Breast epithelium (tissue), 4 donors: ENCODE measurements around the gene FKBP8. TPM values are rescaled to one million over a fixed set of nuclear protein-coding genes. Genes with fewer than 3 reads are reported as not detected.
A peak's percentile ranks its signal among the peaks of the same experiment; 100 is the strongest.

ENCODE experiments used
- DNase-seq, 2 donors: peaks; one replicate each; pipeline ENCODE4 v3.0.0-alpha.2; 2019; ENCODE audit warnings: low spot score in 2 of 2
- H3K27ac ChIP-seq, 2 donors: fragments of 200-600 bp; sonication (generic) in 1 of 2; one replicate each; pipeline ENCODE4 v1.5.1; 2016 to 2019; ENCODE audit warnings: mild to moderate bottlenecking in 1 of 2
- H3K27me3 ChIP-seq, 2 donors: fragments of 200-600 bp; sonication (generic) in 1 of 2; one replicate each; pipeline versions ENCODE4 v1.5.1 to v1.6.0; 2017 to 2019; ENCODE audit warnings: control low read depth in 1 of 2, mild to moderate bottlenecking in 1 of 2
- H3K36me3 ChIP-seq: fragments of 200-600 bp; one replicate; pipeline ENCODE4 v1.5.1; 2019
- H3K4me1 ChIP-seq, 2 donors: fragments of 200-600 bp; sonication (generic); one replicate each; pipeline ENCODE4 v1.5.1; 2016 to 2019; ENCODE audit warnings: control low read depth in 1 of 2
- H3K4me3 ChIP-seq, 3 donors: fragments of 200-600 bp; sonication (generic); 1 replicate in 2 of 3; 2 replicates in 1 of 3; pipeline ENCODE4 v1.5.1; 2016 to 2019; ENCODE audit warnings: mild to moderate bottlenecking in 3 of 3, moderate library complexity in 2 of 3
- H3K9me3 ChIP-seq, 2 donors: fragments of 200-600 bp; sonication (generic) in 1 of 2; one replicate each; pipeline ENCODE4 v1.5.1; 2016 to 2019; ENCODE audit warnings: control low read depth in 1 of 2
- POLR2A ChIP-seq: fragments of 450-650 bp; IDR thresholded peaks from one replicate; pipeline ENCODE4 v1.6.1; 2016; ENCODE audit warnings: antibody characterized with exemption, mild to moderate bottlenecking, moderate library complexity
- POLR2AphosphoS5 ChIP-seq, 3 donors: sonication (generic); formaldehyde crosslinking; IDR thresholded peaks; one replicate each; pipeline ENCODE4 v1.6.1; 2017; ENCODE audit warnings: antibody characterized with exemption in 3 of 3
- intact Hi-C: fragments of 100-400 bp; cut with DNase I; formaldehyde crosslinking; loops from one replicate; pipeline ENCODE4 v1.15.1; 2023; ENCODE audit warnings: low total_unique reads
- total RNA-seq, 3 donors: library from RNA; depleted of rRNA; stranded (reverse); fragments of >200 nt; gene quantifications; one replicate each; pipeline ENCODE4 v1.1.0, GENCODE V29; 2016
- TF ChIP-seq, protein P1 (sequence below), 3 donors: fragments of 450-650 bp; IDR thresholded peaks; one replicate each; pipeline ENCODE4 v1.5.1; 2016 to 2017; ENCODE audit warnings: antibody characterized with exemption in 3 of 3, mild to moderate bottlenecking in 3 of 3, moderate library complexity in 3 of 3

Gene FKBP8
- total RNA-seq, 3 donors from 2014 or later = 214 to 336 (median 294) TPM

DNA sequence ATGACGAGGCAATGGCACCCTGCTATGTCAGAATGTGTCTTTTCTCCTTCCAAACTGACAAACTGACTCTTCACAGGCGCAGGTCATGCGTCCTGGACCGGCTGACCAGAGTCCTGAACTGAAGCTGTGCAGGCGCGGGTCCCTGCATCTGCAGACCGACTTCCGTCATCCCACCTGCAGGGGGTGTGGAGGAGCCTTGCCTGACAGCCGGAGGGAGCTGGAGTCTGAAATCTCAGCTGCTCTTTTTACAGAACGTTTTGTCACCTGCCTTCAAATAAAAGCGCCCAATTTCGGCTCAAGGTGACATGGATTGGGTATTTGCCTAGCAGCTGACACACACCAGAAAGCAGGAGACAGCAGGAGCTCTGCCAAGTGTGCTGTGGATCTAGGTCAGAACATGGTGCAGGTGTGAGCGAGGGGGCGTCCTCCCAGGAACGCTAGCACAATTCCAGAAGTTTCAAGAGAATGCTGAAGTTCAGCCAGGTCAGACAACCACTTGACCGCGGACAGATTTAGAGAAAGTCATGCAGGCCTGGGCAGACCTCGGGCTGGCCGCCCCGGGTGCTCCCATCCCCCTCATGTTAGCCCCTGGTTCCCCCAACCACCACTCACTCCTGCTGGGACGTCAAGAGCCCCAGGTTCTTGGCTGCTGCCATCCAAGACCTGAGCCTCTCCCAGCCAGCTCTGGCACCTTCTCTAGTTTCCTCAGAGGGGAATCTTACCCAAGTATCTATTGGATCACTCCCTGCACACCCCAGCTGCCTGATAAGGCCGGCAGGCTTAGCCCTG, 54.3 kb downstream of the FKBP8 start:
- intact Hi-C loops = no loop called here
- Histone ChIP-seq H3K4me1 (peaks cover 29 to 37% of the 10 kb centered on the region in 2 donors), H3K27ac (peak overlapping the region; percentile 58 to 92), H3K36me3 (no peaks in the 10 kb centered on the region), H3K9me3 (no peaks in the 10 kb centered on the region), H3K4me3 (no peak overlapping the region), H3K27me3 (no peaks in the 10 kb centered on the region)
- no peak for DNase-seq
- TF ChIP-seq POLR2A = no peak
- TF ChIP-seq, protein P1, sequence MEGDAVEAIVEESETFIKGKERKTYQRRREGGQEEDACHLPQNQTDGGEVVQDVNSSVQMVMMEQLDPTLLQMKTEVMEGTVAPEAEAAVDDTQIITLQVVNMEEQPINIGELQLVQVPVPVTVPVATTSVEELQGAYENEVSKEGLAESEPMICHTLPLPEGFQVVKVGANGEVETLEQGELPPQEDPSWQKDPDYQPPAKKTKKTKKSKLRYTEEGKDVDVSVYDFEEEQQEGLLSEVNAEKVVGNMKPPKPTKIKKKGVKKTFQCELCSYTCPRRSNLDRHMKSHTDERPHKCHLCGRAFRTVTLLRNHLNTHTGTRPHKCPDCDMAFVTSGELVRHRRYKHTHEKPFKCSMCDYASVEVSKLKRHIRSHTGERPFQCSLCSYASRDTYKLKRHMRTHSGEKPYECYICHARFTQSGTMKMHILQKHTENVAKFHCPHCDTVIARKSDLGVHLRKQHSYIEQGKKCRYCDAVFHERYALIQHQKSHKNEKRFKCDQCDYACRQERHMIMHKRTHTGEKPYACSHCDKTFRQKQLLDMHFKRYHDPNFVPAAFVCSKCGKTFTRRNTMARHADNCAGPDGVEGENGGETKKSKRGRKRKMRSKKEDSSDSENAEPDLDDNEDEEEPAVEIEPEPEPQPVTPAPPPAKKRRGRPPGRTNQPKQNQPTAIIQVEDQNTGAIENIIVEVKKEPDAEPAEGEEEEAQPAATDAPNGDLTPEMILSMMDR (IDR thresholded peaks at IDR 0.05) = peak in 1 of 3 donors; percentile 13

DNA sequence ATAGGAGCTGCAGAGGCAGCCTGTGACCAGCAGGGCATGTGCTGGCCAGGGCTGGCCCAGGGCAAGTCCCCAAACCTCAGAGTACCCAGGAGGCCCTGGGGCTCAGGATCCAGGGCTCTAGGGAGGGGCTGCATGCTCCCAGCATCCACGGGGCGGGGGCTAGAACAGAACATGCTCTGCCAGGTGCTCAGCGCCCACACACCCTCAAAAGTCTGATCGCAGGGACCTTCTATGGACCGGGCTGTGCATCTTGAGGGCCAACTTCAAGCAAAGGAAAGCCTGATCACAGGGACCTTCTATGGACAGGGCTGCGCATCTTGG, 55.0 kb downstream of the FKBP8 start:
- Histone ChIP-seq H3K27me3 (no peaks in the 10 kb centered on the region), H3K4me3 (no peak overlapping the region), H3K9me3 (no peaks in the 10 kb centered on the region), H3K4me1 (peaks cover 29 to 43% of the 10 kb centered on the region in 2 donors), H3K36me3 (no peaks in the 10 kb centered on the region), H3K27ac (peak overlapping the region; percentile 58 to 92)
- DNase-seq = no peak
- intact Hi-C loops = no loop called here
- TF ChIP-seq POLR2AphosphoS5 (IDR thresholded peaks at IDR 0.05) (peak in 1 of 3 donors; percentile 1), POLR2A (no peak)
- TF ChIP-seq, protein P1 (IDR thresholded peaks at IDR 0.05) = peak in 2 of 3 donors; percentile 38 to 43

DNA sequence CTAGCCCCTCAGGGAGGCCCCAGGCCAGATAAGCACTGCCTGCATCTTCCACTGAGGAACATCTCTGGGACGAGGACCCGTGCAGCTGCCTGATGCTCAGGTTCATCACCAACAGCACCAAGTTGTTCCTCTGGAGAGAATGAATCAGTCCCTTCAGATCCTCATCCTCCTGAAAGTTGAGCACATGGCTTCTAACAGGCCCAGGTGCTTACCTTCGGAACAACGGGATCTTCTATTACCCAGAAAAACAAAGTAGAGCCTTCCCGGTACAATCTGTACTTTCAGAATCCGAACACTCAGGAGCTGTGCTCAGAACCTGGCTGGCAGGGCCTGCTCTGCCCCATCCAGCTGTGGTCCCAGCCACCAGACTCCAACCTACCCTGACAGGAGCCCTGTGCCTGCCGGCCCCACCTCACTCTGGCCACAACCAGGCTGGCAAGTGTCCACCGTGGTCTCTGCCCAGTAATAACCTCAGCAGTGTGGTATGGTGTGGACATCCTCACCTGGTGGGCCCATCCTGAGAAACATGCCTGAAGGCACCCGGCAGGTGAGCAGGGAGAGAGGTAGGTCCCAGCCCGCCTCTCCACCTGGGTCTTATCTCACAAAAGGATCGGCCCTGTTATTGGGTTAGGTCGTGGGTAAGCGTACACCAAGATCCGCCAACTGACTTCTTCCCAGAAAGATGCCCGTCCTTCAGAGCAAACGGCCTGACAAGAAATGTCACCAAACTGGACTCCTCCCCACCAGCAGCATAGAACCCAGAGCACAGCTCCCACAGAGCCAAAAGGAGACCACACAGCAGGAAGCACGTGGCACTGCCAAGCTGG, 55.6 kb downstream of the FKBP8 start:
- Histone ChIP-seq H3K4me1 (peaks cover 29 to 48% of the 10 kb centered on the region in 2 donors), H3K27me3 (no peaks in the 10 kb centered on the region), H3K4me3 (no peak overlapping the region), H3K27ac (peak overlapping the region; percentile 58 to 92), H3K9me3 (no peaks in the 10 kb centered on the region), H3K36me3 (no peaks in the 10 kb centered on the region)
- TF ChIP-seq, protein P1 (IDR thresholded peaks at IDR 0.05) = no peak
- TF ChIP-seq POLR2AphosphoS5 (IDR thresholded peaks at IDR 0.05) (peak in 1 of 3 donors; percentile 8), POLR2A (no peak)
- peak in 1 of 2 donors; percentile 47 for DNase-seq
- intact Hi-C loops = no loop called here

DNA sequence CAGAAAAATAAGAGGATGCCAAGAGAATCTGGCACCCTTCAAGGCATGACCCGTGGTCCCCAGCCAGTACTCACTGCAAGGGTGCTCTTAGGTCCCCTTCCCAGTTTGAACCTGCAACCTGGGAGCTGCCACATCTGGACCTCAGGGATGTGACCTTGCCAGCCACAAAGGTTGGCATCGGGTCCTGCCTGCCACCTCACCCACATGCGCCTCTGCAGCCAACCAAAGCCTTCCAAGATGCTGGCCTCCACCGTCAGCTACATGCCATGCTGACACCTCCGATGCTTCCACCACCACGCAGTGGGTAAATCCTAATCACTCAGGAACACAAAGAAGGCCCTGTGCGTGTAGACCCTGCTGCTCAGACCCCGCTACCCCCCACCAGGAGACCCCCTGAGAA, 56.6 kb downstream of the FKBP8 start:
- DNase-seq = no peak
- Histone ChIP-seq H3K4me1 (peaks cover 29 to 50% of the 10 kb centered on the region in 2 donors), H3K9me3 (no peaks in the 10 kb centered on the region), H3K4me3 (peak overlapping the region in 1 of 3 donors; percentile 47), H3K27me3 (no peaks in the 10 kb centered on the region), H3K36me3 (no peaks in the 10 kb centered on the region), H3K27ac (peak overlapping the region; percentile 52 to 92)
- intact Hi-C loops = no loop called here
- TF ChIP-seq, protein P1 (IDR thresholded peaks at IDR 0.05) = no peak
- TF ChIP-seq POLR2AphosphoS5 (IDR thresholded peaks at IDR 0.05) = no peak
- no peak for TF ChIP-seq POLR2A

DNA sequence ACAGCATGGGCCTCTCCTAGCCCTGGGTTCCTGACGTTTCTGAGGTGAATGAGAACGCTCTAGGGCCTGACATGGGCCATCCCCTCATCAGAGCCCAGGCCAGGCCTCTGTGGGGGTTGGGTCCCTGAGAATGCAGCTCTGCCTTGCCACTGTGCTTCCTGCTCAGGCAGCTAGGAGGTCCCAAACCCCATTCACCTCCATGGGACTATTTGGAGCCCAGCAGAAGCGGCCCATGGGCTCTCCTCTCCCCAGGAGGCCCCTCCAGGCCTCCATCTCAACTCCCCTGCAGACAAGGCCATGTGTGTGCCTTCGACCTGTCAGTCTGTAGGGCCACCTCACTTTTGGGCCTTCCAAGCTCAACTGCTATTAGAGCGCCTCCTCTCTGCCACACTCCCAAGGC, 58.4 kb downstream of the FKBP8 start:
- TF ChIP-seq, protein P1 (IDR thresholded peaks at IDR 0.05) = no peak
- TF ChIP-seq POLR2AphosphoS5 (IDR thresholded peaks at IDR 0.05) = no peak
- TF ChIP-seq POLR2A = no peak
- Histone ChIP-seq H3K36me3 (no peaks in the 10 kb centered on the region), H3K4me1 (peaks cover 41 to 55% of the 10 kb centered on the region in 2 donors), H3K4me3 (no peak overlapping the region), H3K27me3 (no peaks in the 10 kb centered on the region), H3K9me3 (no peaks in the 10 kb centered on the region), H3K27ac (peak overlapping the region in 1 of 2 donors; percentile 92)
- no peak for DNase-seq
- intact Hi-C loops = no loop called here
